Panc1 (cell line): Measurements from ENCODE around the gene GPR152.

Experiments
- CTCF ChIP-seq: fragments of 450-650 bp; IDR thresholded peaks from 2 replicates; pipeline ENCODE4 v1.5.1; 2017; ENCODE audit warnings: mild to moderate bottlenecking
- POLR2AphosphoS5 ChIP-seq: IDR thresholded peaks from 2 replicates; pipeline ENCODE4 v1.6.1; 2012; ENCODE audit warnings: mild to moderate bottlenecking, low read depth, low read length, moderate library complexity
- TCF7L2 ChIP-seq: IDR thresholded peaks from 2 replicates; pipeline ENCODE4 v1.6.1; 2011; ENCODE audit warnings: mild to moderate bottlenecking, low read depth, low read length, inconsistent platforms
- TF ChIP-seq, protein P1 (sequence below), 2 experiments: IDR thresholded peaks; 2 replicates each; pipeline ENCODE4 v1.6.1; 2011 to 2012; ENCODE audit warnings: low read depth in 2 of 2, control low read depth in 1 of 2, low read length in 1 of 2, mild to moderate bottlenecking in 1 of 2, moderate library complexity in 1 of 2; ENCODE audit not compliant: insufficient read depth in 1 of 2

DNA sequence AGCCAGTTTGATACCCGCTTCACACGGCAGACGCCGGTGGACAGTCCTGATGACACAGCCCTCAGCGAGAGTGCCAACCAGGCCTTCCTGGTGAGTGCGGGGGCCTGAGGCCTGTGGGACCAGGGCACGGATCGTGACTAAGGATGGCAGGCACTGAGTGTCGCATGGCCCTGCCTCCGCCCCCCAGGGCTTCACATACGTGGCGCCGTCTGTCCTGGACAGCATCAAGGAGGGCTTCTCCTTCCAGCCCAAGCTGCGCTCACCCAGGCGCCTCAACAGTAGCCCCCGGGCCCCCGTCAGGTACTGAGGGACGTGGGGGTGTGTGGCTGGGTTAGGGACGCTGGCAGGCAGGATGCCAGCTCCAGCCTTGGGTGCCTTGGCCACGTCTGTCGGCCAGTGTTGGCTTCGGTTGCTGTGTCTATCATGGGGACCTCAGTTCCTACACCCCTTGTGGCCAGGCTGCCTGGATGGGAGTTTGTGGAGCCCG lies 18.1 kb downstream of the GPR152 start:
- TF ChIP-seq POLR2AphosphoS5 = no peak
- TF ChIP-seq CTCF = no peak
- TF ChIP-seq TCF7L2 = no peak
- TF ChIP-seq, protein P1, sequence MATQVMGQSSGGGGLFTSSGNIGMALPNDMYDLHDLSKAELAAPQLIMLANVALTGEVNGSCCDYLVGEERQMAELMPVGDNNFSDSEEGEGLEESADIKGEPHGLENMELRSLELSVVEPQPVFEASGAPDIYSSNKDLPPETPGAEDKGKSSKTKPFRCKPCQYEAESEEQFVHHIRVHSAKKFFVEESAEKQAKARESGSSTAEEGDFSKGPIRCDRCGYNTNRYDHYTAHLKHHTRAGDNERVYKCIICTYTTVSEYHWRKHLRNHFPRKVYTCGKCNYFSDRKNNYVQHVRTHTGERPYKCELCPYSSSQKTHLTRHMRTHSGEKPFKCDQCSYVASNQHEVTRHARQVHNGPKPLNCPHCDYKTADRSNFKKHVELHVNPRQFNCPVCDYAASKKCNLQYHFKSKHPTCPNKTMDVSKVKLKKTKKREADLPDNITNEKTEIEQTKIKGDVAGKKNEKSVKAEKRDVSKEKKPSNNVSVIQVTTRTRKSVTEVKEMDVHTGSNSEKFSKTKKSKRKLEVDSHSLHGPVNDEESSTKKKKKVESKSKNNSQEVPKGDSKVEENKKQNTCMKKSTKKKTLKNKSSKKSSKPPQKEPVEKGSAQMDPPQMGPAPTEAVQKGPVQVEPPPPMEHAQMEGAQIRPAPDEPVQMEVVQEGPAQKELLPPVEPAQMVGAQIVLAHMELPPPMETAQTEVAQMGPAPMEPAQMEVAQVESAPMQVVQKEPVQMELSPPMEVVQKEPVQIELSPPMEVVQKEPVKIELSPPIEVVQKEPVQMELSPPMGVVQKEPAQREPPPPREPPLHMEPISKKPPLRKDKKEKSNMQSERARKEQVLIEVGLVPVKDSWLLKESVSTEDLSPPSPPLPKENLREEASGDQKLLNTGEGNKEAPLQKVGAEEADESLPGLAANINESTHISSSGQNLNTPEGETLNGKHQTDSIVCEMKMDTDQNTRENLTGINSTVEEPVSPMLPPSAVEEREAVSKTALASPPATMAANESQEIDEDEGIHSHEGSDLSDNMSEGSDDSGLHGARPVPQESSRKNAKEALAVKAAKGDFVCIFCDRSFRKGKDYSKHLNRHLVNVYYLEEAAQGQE (IDR thresholded peaks at IDR 0.05; ENCODE audit: insufficient read depth in 1 of 2, low read depth in 2 of 2, low read length in 1 of 2) = no peak
